PC-3 (cell line): ENCODE results near the gene RCAN2. TPM values are rescaled to one million over a fixed set of nuclear protein-coding genes. Genes with fewer than 3 reads are reported as not detected.

ENCODE experiments used
- ATAC-seq: fragments of 200-7000 bp; cut with Tn5 transposase; 2 replicates; pipeline ENCODE4 v1.9.1; 2020; ENCODE audit warnings: mild to moderate bottlenecking, moderate library complexity
- BruUV-seq: library from RNA; stranded (reverse); fragments of 400-500 nt; replicated peaks from 2 replicates; lab custom pipeline; 2021; lab: Mats Ljungman, UMichigan
- CTCF ChIA-PET: fragments of 300-600 bp; sonication (Branson Sonifier 250); formaldehyde crosslinking; loops from one replicate; lab custom pipeline; 2022; ENCODE audit warnings: antibody characterized with exemption; lab: Charles Lee
- POLR2A ChIA-PET: fragments of 300-600 bp; sonication (Branson Sonifier 250); formaldehyde crosslinking; loops from one replicate; lab custom pipeline; 2022; ENCODE audit warnings: antibody characterized with exemption; ENCODE audit not compliant: unreplicated experiment; lab: Charles Lee
- DNase-seq: peaks from one replicate; pipeline ENCODE4 v3.0.0-alpha.2; 2015
- H2AFZ ChIP-seq: fragments of 300-600 bp; sonication (generic); 2 replicates; pipeline ENCODE4 v1.6.0; 2016; ENCODE audit warnings: antibody characterized with exemption, low read length
- H3F3A ChIP-seq: fragments of 300-600 bp; sonication (generic); one replicate; pipeline ENCODE4 v1.6.0; 2017; ENCODE audit warnings: antibody characterized with exemption, low read length, control low read depth, mild to moderate bottlenecking; ENCODE audit not compliant: unreplicated experiment
- H3K27ac ChIP-seq: fragments of 300-600 bp; sonication (generic); 2 replicates; pipeline ENCODE4 v1.5.1; 2016; ENCODE audit warnings: mild to moderate bottlenecking, low read length
- H3K27me3 ChIP-seq: fragments of 300-600 bp; sonication (generic); 2 replicates; pipeline ENCODE4 v1.6.1; 2016; ENCODE audit warnings: low read length, mixed read lengths
- H3K36me3 ChIP-seq: fragments of 300-600 bp; sonication (generic); 2 replicates; pipeline ENCODE4 v1.6.1; 2016; ENCODE audit warnings: low read depth, mixed run types, low read length, mixed read lengths
- H3K4me1 ChIP-seq: fragments of 300-600 bp; sonication (generic); 2 replicates; pipeline ENCODE4 v1.5.1; 2016; ENCODE audit warnings: low read length; ENCODE audit not compliant: insufficient read depth
- H3K4me2 ChIP-seq: fragments of 300-600 bp; sonication (generic); 2 replicates; pipeline ENCODE4 v1.6.0; 2016; ENCODE audit warnings: low read length
- H3K4me3 ChIP-seq: fragments of 300-600 bp; sonication (generic); 2 replicates; pipeline ENCODE4 v1.5.1; 2016; ENCODE audit warnings: mild to moderate bottlenecking, low read length, mixed read lengths
- H3K79me2 ChIP-seq: fragments of 300-600 bp; sonication (generic); 2 replicates; pipeline ENCODE4 v1.6.1; 2017; ENCODE audit warnings: low read length, mixed read lengths
- H3K9ac ChIP-seq: fragments of 300-600 bp; sonication (generic); 2 replicates; pipeline ENCODE4 v1.6.0; 2016; ENCODE audit warnings: mild to moderate bottlenecking, low read length
- H3K9me2 ChIP-seq: fragments of 300-600 bp; sonication (generic); replicated peaks from 2 replicates; pipeline ENCODE4 v1.6.1; 2016; ENCODE audit warnings: mixed run types, low read length, mixed read lengths
- H3K9me3 ChIP-seq: fragments of 300-600 bp; sonication (generic); 2 replicates; pipeline ENCODE4 v1.6.1; 2016; ENCODE audit warnings: low read length, mixed read lengths
- H4K20me1 ChIP-seq: fragments of 300-600 bp; sonication (generic); 2 replicates; pipeline ENCODE4 v1.6.1; 2016; ENCODE audit warnings: low read length, mixed read lengths
- CTCF ChIP-seq: fragments of 300-600 bp; sonication (generic); conservative IDR thresholded peaks from 2 replicates; pipeline ENCODE4 v1.5.1; 2017; ENCODE audit warnings: antibody characterized with exemption, low read depth, mild to moderate bottlenecking, low read length
- EZH2 ChIP-seq: fragments of 300-600 bp; sonication (generic); IDR thresholded peaks from one replicate; pipeline ENCODE4 v1.6.1; 2017; ENCODE audit warnings: antibody characterized with exemption, mild to moderate bottlenecking, low read length; ENCODE audit not compliant: unreplicated experiment
- EZH2phosphoT487 ChIP-seq: fragments of 300-600 bp; sonication (generic); IDR thresholded peaks from 2 replicates; pipeline ENCODE4 v1.6.1; 2018; ENCODE audit warnings: mild to moderate bottlenecking, antibody characterized with exemption, low read length, borderline replicate concordance
- intact Hi-C: fragments of 100-400 bp; cut with micrococcal nuclease; formaldehyde crosslinking; loops from 2 replicates; pipeline ENCODE4 v1.9.0; 2023
- total RNA-seq: library from RNA; depleted of rRNA; stranded (reverse); fragments of >200 nt; gene quantifications from 2 replicates; pipeline ENCODE4 v1.2.3, GENCODE V29; 2014

Gene RCAN2
- total RNA-seq, 1 experiment from 2014 or later, result not detected

DNA sequence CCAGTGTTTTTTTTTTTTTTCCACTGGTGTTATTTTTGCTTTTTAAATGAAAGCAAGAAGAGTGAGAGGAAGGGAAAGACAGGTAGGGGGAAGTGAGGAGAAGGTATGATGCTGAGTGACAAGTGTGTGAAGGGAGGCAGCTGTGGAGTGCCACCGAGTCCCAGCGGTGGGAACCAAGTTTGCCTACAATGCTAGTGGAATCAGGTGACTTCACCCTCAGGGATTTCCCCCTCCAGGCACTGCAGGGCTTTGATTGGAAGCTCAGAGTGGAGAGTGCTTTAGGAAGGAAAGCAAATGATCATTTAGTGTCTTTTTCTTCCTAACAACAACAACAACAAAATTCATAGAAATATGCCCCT is 200.0 kb downstream of the RCAN2 start:
- Histone ChIP-seq H3K9ac (no peak overlapping the region), H3K4me3 (no peak overlapping the region), H3K36me3 (no peaks in the 10 kb centered on the region), H3K4me1 (no peaks in the 10 kb centered on the region), H3F3A (no peaks in the 10 kb centered on the region), H3K79me2 (no peaks in the 10 kb centered on the region), H3K27ac (no peak overlapping the region), H3K27me3 (peaks cover 65% of the 10 kb centered on the region), H3K4me2 (no peak overlapping the region), H3K9me2 (no peaks in the 10 kb centered on the region), H3K9me3 (no peaks in the 10 kb centered on the region), H4K20me1 (no peaks in the 10 kb centered on the region), H2AFZ (no peak overlapping the region)
- ChIA-PET POLR2A (no interaction called here), CTCF (no interaction called here)
- intact Hi-C loops, result no loop called here
- TF ChIP-seq EZH2, result no peak
- TF ChIP-seq EZH2phosphoT487, result no peak
- no peak for TF ChIP-seq CTCF
- no TSS peak for BruUV-seq
- ATAC-seq (no peak), DNase-seq (no peak)

GRCh38 chr6:46290421-46291274 is 200.6 kb downstream of the RCAN2 start:
- H4K20me1 ChIP-seq, result no peaks in the 10 kb centered on the region
- intact Hi-C loops, result no loop called here
- no peak for DNase-seq
- H2AFZ ChIP-seq, result no peak overlapping the region
- H3K27ac ChIP-seq, result no peak overlapping the region
- H3K27me3 ChIP-seq, result peaks cover 71% of the 10 kb centered on the region
- no peaks in the 10 kb centered on the region for H3K36me3 ChIP-seq
- H3K79me2 ChIP-seq, result no peaks in the 10 kb centered on the region
- H3K9me2 ChIP-seq, result no peaks in the 10 kb centered on the region
- ATAC-seq, result no peak
- ChIA-PET CTCF (no interaction called here), POLR2A (no interaction called here)
- no TSS peak for BruUV-seq
- H3K9me3 ChIP-seq, result no peaks in the 10 kb centered on the region
- no peak overlapping the region for H3K9ac ChIP-seq
- TF ChIP-seq EZH2phosphoT487 (no peak), EZH2 (no peak), CTCF (no peak)
- no peak overlapping the region for H3K4me2 ChIP-seq
- no peak overlapping the region for H3K4me3 ChIP-seq
- no peaks in the 10 kb centered on the region for H3K4me1 ChIP-seq
- no peaks in the 10 kb centered on the region for H3F3A ChIP-seq

DNA sequence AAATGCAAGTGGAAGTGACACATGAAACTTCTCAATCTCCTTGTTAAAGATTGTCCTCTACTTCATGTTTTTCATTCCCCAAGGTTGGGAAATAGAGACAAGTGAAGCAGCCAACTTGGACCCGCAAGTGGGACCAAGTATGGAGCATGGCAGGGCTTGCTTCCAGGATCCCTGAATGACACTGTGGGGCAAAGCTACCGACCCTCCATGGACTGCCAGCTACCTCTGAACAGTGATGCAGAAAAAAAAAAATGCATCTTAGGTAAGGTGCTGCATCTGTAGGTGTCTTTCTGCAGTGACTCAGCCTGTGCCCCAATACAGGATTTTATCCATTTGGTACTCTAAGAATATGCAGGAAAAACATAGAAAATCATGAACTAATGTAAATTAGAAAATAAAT is 201.4 kb downstream of the RCAN2 start:
- no peak overlapping the region for H3K27ac ChIP-seq
- ChIA-PET CTCF (no interaction called here), POLR2A (no interaction called here)
- H3K4me1 ChIP-seq, result no peaks in the 10 kb centered on the region
- no peaks in the 10 kb centered on the region for H3K9me2 ChIP-seq
- TF ChIP-seq EZH2phosphoT487, result no peak
- no peak for TF ChIP-seq EZH2
- no peak for TF ChIP-seq CTCF
- intact Hi-C loops, result no loop called here
- ATAC-seq (no peak), DNase-seq (no peak)
- H3K9me3 ChIP-seq, result no peaks in the 10 kb centered on the region
- H2AFZ ChIP-seq, result no peak overlapping the region
- no peak overlapping the region for H3K9ac ChIP-seq
- no peaks in the 10 kb centered on the region for H3K79me2 ChIP-seq
- BruUV-seq, result no TSS peak
- no peak overlapping the region for H3K4me2 ChIP-seq
- no peaks in the 10 kb centered on the region for H3F3A ChIP-seq
- no peak overlapping the region for H3K4me3 ChIP-seq
- no peaks in the 10 kb centered on the region for H4K20me1 ChIP-seq
- H3K36me3 ChIP-seq, result no peaks in the 10 kb centered on the region
- peaks cover 71% of the 10 kb centered on the region for H3K27me3 ChIP-seq
